Gastroesophageal sphincter (tissue), 3 donors: Measurements from ENCODE around the gene ADAMTS12.

Experiments
- POLR2A ChIP-seq, 2 donors: fragments of 450-650 bp; IDR thresholded peaks; one replicate each; pipeline ENCODE4 v1.6.1; 2017; ENCODE audit warnings: antibody characterized with exemption in 2 of 2, mild to moderate bottlenecking in 2 of 2, moderate library complexity in 1 of 2
- POLR2AphosphoS5 ChIP-seq: sonication (generic); formaldehyde crosslinking; IDR thresholded peaks from one replicate; pipeline ENCODE4 v1.6.1; 2017; ENCODE audit warnings: antibody characterized with exemption
- TF ChIP-seq, protein P1 (sequence below), 4 experiments: fragments of 200-600 bp in 2 of 4; fragments of 450-650 bp in 2 of 4; sonication (generic) in 1 of 4; IDR thresholded peaks; one replicate each; pipeline ENCODE4 v1.5.1; 2017 to 2019; ENCODE audit warnings: antibody characterized with exemption in 4 of 4, mild to moderate bottlenecking in 2 of 4, moderate library complexity in 2 of 4

DNA sequence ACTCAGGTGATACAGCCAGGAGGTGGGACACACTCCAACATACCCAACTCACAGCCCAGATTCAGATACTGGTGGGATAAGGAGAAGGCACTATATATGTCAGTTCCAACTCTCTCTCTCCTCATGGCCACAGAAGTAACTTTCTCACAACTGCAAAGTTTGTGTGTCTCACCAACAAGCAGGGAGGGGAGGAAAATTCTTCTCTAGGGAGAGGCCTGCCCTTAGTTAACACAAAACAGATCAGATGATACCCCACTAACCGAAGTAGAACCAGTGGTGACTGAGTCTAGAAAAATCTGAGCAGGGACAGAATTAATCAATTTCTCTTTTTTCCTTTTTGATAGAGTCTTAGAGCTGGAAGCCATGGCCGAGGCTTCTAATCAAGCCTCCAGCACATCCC, 133.1 kb downstream of the ADAMTS12 start:
- TF ChIP-seq, protein P1, sequence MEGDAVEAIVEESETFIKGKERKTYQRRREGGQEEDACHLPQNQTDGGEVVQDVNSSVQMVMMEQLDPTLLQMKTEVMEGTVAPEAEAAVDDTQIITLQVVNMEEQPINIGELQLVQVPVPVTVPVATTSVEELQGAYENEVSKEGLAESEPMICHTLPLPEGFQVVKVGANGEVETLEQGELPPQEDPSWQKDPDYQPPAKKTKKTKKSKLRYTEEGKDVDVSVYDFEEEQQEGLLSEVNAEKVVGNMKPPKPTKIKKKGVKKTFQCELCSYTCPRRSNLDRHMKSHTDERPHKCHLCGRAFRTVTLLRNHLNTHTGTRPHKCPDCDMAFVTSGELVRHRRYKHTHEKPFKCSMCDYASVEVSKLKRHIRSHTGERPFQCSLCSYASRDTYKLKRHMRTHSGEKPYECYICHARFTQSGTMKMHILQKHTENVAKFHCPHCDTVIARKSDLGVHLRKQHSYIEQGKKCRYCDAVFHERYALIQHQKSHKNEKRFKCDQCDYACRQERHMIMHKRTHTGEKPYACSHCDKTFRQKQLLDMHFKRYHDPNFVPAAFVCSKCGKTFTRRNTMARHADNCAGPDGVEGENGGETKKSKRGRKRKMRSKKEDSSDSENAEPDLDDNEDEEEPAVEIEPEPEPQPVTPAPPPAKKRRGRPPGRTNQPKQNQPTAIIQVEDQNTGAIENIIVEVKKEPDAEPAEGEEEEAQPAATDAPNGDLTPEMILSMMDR (IDR thresholded peaks at IDR 0.05), result no peak
- no peak for TF ChIP-seq POLR2A (IDR thresholded peaks at IDR 0.05)
- TF ChIP-seq POLR2AphosphoS5, result no peak
